NB4 (cell line): Measurements from ENCODE around the gene RIOX2.

Source experiments
- CTCF ChIP-seq: IDR thresholded peaks from one replicate; pipeline ENCODE4 v1.5.1; 2012; ENCODE audit warnings: low read depth, low read length
- MAX ChIP-seq: IDR thresholded peaks from 2 replicates; pipeline ENCODE4 v1.6.1; 2011; ENCODE audit warnings: low read depth, low read length
- MYC ChIP-seq: IDR thresholded peaks from 2 replicates; pipeline ENCODE4 v1.6.1; 2011; ENCODE audit warnings: low read depth, low read length
- POLR2A ChIP-seq: IDR thresholded peaks from 2 replicates; pipeline ENCODE4 v1.6.1; 2011; ENCODE audit warnings: mild to moderate bottlenecking; ENCODE audit not compliant: insufficient read length; ENCODE audit errors: extremely low read depth

GRCh38 chr3:97927704-97928103 lies 44.5 kb downstream of the RIOX2 start:
- no peak for TF ChIP-seq CTCF
- TF ChIP-seq POLR2A: no peak
- TF ChIP-seq MAX: no peak
- no peak for TF ChIP-seq MYC
